Hepatocyte (in vitro differentiated cells): ENCODE measurements around the gene FGL2.

Experiments used
- CTCF ChIP-seq: fragments of 200-600 bp; sonication (generic); IDR thresholded peaks from 2 replicates; pipeline ENCODE4 v1.5.1; 2016; ENCODE audit warnings: antibody characterized with exemption, mild to moderate bottlenecking; ENCODE audit not compliant: poor library complexity
- EZH2 ChIP-seq: fragments of 200-600 bp; sonication (generic); IDR thresholded peaks from 2 replicates; pipeline ENCODE4 v1.6.1; 2016; ENCODE audit warnings: antibody characterized with exemption, mild to moderate bottlenecking, borderline replicate concordance
- EZH2phosphoT487 ChIP-seq: fragments of 200-600 bp; sonication (generic); IDR thresholded peaks from one replicate; pipeline ENCODE4 v1.6.1; 2018; ENCODE audit warnings: antibody characterized with exemption, mild to moderate bottlenecking, low read depth, moderate library complexity; ENCODE audit not compliant: unreplicated experiment, severe bottlenecking

- TF ChIP-seq EZH2 (no peak), EZH2phosphoT487 (no peak), CTCF (no peak)
Observed at GRCh38 chr7:77184990-77185389, 14.6 kb downstream of the FGL2 start.
